Measurements from ENCODE around the gene MTMR1.

The MTMR1 gene

DNA sequence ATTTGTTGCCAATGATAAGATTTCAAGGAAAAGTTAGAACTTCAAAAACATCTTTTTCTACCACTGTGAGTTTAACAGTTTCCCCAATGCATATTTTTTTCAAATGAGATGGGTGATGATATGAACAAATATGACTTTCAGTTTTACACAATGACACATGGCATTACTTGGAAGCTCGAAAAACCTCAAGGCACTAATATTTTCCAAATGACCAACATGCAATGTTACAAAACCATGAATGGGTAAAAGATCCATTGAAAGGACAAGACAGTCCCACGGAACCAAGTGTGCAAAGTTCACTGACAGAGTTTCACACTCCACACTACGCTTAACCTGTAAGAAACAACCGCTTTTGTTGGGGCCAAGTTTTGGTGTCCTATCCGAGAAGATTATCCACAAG lies 120.7 kb downstream of the MTMR1 start:
- H3K27me3 ChIP-seq, result no peaks in the 10 kb centered on the region

More for the DNA sequence above, 120.7 kb downstream of the MTMR1 start:
- Histone ChIP-seq H3K9me3 (peaks cover 0 to 3% (median 0%) of the 10 kb centered on the region in 3 donors), H3K4me1 (no peaks in the 10 kb centered on the region), H3K36me3 (no peaks in the 10 kb centered on the region), H3K4me3 (no peak overlapping the region), H3K27ac (no peak overlapping the region)
- no peak for DNase-seq
- TF ChIP-seq, protein P1, sequence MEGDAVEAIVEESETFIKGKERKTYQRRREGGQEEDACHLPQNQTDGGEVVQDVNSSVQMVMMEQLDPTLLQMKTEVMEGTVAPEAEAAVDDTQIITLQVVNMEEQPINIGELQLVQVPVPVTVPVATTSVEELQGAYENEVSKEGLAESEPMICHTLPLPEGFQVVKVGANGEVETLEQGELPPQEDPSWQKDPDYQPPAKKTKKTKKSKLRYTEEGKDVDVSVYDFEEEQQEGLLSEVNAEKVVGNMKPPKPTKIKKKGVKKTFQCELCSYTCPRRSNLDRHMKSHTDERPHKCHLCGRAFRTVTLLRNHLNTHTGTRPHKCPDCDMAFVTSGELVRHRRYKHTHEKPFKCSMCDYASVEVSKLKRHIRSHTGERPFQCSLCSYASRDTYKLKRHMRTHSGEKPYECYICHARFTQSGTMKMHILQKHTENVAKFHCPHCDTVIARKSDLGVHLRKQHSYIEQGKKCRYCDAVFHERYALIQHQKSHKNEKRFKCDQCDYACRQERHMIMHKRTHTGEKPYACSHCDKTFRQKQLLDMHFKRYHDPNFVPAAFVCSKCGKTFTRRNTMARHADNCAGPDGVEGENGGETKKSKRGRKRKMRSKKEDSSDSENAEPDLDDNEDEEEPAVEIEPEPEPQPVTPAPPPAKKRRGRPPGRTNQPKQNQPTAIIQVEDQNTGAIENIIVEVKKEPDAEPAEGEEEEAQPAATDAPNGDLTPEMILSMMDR (IDR thresholded peaks at IDR 0.05), result no peak
- intact Hi-C loops (cut with DNase I; ENCODE audit: low total_unique reads), result no loop called here

Data from tibial artery (tissue), 4 donors.